Hematopoietic multipotent progenitor cell treated with erythropoietin and hydrocortisone succinate and interleukin-3 and kit ligand, for 6 days (in vitro differentiated cells): ENCODE results near the gene OR10A4.
"Not testable (repeated sequence)": the region's sequence is repeated elsewhere in the genome, so short reads cannot be mapped to it uniquely, and the experiment has no call there.

Experiments used
- DNase-seq: peaks from one replicate; pipeline ENCODE4 v3.0.0-alpha.2; 2015

Gene OR10A4

DNA sequence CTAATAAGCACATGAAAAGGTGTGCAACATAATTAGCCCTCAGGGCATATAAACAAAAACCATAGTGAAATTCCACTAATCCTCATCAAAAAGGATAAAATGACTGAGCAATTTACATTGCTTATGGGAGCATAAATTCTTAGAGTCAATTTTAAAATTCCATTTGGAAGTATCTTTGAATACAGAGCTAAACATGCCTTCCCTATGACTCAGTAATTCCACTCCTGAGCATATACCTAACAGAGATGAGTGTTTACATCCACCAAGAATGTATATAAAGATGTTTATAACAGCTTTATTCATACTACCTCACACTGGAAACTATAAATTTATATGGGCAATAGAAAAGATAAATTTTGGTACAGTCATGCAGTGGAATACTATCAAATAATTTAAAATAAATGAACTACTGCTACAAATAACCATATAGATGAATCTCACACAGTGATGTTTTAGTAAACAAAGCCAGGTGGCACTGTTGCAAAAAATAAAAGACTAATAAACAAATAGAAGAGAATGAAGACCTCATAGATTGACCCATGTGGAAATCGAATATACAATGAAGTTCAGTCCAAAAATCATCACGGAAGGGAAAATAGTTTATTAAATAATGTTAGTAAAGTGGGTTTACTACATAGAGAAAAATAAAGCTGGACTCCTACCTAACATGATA, 24.0 kb downstream of the OR10A4 start:
- no peak for DNase-seq

GRCh38 chr11:6904804-6905203, 28.4 kb downstream of the OR10A4 start:
- DNase-seq: not testable (repeated sequence)

GRCh38 chr11:6911378-6911777, 35.0 kb downstream of the OR10A4 start:
- DNase-seq: no peak

DNA sequence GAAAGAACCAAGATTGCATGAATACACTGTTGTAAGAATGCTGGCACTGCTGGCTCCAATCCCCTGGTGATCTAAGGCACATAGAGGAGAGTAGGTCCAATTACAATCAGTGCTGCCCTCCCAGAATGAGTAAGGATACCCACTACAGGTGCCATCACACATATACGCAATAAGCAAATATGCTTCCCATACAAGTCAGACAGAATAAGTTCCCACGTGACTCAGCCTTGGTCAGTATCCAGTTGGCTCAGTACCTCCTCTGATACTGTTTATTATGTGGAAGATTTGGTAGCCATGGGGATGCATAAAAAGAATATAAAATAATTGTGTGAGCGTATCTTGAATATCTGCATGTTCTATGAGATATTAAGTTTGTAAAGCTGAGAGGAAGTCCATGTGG, 35.5 kb downstream of the OR10A4 start:
- no peak for DNase-seq

- DNase-seq: no peak
Observed at GRCh38 chr11:6919698-6920097, 43.3 kb downstream of the OR10A4 start.

GRCh38 chr11:6920702-6921101, 44.3 kb downstream of the OR10A4 start, which contains the start of gene OR2D3:
Gene OR2D3 (plus strand): TSS chr11:6921002. CDS start chr11:6921002, 0 bp downstream.
- no peak for DNase-seq

GRCh38 chr11:6925007-6925577, 48.7 kb downstream of the OR10A4 start:
- DNase-seq: no peak

DNA sequence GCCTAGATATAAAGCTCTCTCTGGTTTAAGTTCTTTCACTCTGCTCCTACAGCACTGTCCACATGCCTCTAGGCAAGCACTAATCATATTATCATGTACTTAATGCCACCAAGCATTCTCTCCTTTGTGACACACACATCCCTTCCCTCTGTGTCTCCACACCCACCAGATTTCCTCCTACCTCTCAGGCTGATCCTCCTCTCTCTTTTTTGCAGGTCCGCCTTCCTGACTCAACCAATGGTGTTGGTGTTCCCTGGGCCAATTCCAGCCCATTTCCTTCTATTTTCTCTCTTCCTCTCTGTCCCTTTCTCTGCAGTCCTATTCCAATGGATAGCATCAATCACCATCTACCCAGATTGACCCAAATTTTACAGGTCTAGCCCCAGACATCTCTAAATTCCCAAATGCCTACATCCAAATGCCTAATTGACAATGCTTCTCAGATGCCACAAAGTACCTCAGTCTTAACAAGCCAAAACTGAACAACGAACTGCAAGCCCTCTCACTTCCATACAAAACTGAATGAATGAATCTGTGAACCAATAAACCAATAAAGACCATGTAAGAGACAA, 49.3 kb downstream of the OR10A4 start:
- DNase-seq: peak; percentile 34

DNA sequence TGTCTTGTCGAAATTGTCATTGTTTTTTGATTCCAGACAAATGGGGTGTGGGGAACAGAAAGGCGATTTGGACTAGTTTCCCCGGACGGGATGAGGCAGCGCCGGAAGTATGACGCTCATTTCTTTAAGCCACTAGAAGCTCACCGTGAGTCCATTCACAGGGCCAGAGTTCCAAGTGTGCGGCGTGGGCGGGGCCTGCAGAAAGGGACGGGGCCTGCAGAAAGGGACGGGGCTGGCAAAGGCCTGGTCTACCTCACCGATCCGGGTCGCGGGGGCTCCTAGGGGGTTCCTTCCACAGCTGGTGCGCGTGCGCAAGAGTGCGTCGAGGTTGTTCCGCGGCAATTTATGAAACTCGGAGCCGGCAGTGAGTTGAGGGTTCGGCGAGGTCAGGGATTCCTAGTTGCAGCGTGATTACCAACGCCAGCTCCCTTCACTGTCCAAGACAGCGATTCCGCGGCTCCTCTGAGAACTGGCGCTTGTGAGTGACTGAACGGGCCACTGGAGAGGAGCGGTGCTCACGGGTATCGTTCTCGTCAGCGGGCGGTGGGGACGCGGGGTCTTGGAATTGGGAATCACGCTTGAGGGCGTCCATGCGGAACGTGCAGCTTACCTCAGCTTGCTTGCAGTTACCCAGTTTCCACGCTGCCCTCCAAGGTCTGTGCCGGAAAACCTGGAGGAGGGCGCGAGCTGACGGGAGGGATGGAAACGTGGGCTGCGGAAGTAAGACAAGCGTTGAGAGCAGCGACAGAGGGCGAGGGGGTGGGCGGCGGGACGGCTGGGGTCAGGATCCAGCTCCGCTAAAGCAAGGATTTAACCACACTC, 50.0 kb downstream of the OR10A4 start, which contains the start of gene ZNF215:
TSS of gene ZNF215 (plus strand) at position 219 of the 822 bp plus-strand sequence. CDS start 5,847 bp downstream, outside the sequence.
- DNase-seq: peak; percentile 94

GRCh38 chr11:6927030-6927617, 50.7 kb downstream of the OR10A4 start:
- peak; percentile 22 for DNase-seq
